NCI-H82 (cell line): ENCODE results near the gene GOSR2.
A peak's percentile ranks its signal among the peaks of the same experiment; 100 is the strongest.
"Not testable (repeated sequence)": the region's sequence is repeated elsewhere in the genome, so short reads cannot be mapped to it uniquely, and the experiment has no call there.

Experiments used
- DNase-seq: peaks from one replicate; lab custom pipeline; 2025; lab: John Stamatoyannopoulos, UW

GOSR2 gene

DNA sequence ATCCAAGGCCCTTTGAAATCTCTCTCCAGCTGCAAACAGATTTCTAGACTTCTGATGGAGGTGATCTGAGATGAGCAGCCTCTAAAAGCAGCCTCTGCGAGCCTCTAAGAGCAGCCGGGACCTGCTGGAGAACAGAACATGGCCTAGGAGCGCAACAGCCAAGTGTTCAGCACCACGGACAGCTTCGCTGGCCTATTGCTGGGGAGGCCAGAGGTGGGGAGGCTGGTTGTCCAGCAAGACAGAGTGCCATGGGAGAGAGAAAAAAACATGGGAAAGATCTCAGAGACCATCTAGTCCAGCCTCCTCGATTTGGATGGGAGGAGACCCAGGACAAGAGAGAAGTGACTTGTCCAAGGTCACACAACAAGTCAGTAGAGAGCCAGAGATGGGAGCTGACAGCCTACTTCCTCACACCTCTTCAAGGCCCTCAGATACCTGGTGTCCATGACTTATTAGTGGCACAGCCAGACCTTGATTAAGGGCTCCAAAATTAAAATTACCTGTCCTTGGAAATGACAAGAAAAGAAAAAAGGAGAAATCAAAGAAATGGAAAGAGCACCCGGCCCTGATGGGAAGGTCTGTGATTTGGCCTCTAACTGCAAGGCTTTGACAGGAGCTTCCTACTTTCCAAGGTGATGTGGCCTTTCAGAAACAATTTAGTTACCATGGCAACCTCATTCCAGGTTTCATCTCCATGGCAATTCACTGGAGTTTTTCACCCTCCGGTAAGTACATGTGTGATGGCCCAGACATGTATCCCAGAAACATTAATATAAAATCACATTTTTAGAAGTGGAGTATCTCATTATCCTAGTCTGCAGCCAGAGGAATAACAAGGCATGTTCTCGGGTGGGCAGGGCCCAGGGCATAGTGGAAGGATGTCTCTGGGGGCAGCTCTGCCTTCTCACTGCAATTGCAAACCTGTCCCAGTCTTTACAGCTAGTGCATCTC lies 41.6 kb downstream of the GOSR2 start:
- no peak for DNase-seq

DNA sequence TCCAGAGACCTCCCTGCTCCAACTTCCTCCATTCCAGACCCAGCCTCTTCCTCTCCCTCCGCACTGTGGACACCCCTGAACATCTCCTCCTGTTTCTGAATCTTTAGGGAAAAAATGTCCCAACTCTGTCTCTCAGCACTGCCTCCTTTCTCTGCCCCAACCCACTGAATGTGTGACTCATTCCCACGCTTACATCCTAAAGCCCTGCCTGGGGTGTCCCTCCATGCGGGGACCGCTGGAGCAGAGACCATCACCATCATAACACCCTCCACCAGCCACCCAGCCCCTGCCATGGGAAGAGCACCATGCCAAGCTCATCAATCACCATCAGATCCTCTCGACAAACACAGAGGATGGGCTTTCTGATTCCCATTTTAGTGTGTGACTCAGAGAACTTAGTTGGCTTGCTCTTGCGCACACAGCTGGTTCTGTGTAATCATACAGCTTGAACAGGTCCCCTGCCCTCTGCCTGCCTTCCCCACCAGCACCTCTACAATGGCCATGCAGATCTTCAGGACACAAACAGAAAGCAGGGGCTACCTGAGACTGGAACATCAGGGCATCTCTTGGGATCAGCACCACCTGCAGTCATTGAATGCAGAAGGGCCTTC lies 45.4 kb downstream of the GOSR2 start:
- DNase-seq, result no peak

DNA sequence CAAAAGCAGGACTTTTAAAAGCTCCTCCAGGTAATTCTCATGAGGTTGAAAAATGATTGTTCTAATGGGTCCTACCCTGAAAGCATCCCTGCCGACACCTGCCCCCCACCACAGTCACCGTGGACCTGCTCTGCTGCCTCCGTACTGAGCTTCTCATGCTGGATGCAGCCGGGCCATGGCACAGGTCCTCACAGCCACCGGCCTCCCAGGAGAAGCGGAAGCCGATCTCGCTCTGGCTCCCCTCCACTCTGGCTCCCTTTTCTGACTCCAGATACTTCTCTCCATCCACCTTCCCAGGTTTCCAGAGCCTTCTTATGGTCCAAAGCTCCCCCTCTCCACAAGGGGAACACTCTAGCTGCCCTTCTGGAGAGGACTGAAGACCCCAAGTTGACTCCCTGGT lies 45.9 kb downstream of the GOSR2 start:
- no peak for DNase-seq

DNA sequence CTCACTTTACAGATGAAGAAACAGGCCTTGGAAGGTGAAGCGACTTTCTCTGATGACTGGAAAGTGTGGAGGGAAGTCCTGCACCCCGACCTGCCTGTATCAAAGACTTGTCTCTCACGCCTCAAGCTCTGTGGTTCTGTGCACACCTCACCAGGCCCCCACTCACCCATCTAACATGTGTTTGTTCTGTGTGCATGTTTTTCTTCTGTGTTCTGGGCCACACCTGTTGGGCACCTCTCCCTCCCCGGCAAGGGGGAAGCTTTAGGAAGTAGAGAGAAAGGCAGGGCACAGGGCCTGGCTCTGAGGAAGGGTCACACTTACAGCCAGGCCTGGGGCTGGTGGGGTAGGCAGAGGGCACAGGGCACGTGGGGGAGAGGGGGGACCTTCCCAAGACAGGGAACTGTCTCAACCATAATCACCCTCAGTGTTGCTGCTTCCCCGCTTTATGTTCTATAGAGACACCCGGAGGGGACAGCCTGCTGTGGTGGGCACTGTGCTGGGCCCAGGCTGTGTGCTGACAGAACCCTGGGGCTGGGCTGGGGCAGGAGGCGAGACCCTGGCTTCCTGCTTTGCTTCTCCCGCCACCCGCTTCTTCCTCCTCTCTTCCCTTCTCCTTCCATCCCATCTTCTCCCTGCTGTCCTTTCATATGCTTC lies 48.8 kb downstream of the GOSR2 start:
- DNase-seq, result no peak

DNA sequence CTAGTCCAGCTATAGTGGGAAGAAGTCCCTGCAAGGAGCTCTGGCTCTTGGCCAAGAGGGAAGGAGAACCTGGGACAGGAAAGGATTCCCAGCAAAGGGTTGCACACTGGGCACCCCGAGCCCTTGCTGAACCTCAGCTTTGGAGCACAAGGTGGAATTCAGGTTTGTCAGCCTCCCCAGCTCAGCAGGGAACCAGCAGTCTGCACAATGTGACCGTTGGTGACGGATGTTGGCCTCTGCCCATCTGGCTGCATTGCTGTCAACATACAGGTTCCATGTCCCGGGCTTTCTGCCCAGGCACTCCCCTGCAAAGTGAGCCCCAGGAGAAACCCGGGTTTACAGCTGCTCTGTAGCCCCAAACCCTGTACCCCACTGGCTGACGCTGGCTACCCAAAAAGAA lies 49.4 kb downstream of the GOSR2 start:
- no peak for DNase-seq

DNA sequence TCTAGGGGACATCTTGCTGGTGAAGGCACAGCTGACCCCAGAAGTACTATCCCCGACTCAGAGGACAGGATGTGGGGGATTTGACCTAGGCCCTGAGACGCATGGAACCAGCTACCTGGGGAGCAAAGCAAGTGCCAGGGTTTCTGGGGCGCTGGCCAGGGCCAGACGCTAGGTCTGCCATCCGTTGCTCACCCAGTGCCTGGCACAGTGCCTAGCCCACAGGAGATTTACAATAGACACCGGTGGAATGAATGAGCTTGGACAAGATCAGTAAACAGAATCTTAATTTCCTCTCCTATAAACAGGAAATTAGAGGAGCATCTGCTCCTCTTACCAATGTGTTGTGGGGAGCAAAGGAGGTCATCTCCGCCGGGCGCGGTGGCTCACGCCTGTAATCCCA lies 51.1 kb downstream of the GOSR2 start:
- DNase-seq, result no peak

DNA sequence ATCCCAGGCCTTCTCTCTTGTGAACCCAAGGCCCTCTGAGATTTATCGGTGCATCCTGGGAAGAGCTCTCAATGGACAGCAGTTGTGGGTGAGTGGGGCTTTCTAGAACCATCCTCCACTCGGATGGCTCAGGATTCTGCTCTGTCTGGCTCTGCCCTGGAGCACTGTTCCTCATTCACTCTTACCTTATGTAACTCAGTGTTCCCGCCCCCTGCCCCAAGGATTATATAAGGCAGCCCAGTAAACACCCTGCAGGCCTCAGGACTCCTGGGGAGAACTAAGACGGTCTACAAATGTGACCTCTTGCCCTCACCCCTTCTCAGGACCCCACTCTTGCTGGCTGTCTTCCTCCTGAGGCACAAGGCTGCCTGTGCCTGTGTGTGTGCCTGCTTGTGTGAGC lies 52.3 kb downstream of the GOSR2 start:
- no peak for DNase-seq

DNA sequence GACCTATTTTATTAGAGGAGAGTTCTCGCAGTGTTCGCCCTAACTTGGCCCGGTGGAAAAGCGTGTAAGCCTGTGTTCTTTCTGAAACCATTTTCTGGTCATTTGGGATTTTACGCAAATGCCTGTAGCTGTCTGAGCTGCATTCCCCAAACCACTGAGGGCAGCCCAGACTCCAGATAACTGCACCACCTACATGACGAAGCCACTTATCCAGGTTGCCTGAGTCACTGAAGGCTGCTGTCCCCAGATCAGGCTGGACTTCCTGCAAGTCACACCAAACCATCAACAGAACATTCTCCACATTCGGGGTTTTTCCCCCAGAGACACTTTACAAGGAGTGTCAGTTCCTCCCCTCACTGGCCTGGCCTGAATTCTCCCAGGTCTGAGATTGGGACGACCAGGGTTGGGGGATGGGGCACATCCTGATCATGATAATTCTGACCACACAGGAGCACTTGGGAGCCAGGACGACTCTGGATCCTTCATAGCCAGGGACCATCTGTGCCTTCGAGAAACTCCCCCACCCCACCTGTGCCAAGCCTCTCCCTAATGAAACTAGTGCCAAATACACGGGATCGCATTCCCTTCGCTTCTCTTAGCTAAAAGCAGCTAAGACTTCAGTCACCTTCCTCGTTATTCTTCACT lies 53.8 kb downstream of the GOSR2 start:
- peak; percentile 39 for DNase-seq

DNA sequence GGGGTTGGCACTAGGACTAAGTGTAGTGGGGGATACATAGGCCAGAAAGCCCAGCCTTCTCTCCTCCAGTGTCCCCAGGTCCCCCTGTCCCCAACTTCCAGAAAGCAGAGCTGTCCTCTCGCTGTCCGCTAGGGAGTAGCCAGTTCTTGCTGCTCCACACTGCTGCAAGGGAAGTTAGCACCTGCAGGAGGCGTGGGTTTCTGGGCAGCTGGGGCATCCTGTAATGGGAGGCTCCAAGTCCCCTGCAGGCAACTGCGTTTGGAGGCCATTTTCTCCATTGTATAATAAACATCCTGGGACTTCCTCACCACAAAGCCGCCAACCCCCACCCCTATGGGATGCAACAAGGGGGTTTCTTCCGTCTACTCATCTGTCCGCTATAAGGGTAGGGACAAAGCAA lies 54.4 kb downstream of the GOSR2 start:
- peak; percentile 83 for DNase-seq

DNA sequence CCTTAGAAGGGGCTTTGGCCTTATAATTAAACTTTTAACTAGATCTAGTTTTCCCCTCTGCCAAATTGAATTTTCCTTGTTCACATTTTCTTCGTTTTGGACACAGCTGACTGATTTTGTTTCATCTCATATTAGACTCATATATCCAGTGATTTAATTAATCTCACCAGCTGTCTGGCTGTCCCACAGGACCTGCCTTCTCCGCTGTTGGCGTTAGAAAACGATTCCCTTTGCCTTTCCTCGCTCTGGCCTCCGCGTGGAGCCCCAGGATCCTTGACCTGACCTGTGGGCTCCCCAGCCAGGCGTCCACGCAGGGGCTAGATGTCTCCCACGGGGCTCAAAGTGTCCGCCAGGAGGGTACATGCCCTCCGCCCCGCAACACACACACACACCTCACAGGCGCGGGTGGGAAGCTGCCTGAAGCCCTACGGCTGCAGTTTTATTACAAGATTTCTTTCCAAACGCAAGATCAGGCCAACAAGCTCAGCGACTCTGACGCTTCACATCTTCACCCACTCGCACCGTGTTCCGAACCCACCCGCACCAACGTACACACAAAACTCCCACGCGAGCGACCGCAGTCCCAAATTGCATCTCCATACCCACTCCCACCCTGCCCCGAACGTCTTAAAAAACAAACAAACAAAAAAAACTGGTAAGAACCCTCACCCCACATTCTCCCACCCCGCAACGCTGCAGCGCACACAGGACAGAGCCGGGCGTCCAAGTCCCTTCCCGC lies 55.0 kb downstream of the GOSR2 start:
- peak; percentile 62 for DNase-seq

DNA sequence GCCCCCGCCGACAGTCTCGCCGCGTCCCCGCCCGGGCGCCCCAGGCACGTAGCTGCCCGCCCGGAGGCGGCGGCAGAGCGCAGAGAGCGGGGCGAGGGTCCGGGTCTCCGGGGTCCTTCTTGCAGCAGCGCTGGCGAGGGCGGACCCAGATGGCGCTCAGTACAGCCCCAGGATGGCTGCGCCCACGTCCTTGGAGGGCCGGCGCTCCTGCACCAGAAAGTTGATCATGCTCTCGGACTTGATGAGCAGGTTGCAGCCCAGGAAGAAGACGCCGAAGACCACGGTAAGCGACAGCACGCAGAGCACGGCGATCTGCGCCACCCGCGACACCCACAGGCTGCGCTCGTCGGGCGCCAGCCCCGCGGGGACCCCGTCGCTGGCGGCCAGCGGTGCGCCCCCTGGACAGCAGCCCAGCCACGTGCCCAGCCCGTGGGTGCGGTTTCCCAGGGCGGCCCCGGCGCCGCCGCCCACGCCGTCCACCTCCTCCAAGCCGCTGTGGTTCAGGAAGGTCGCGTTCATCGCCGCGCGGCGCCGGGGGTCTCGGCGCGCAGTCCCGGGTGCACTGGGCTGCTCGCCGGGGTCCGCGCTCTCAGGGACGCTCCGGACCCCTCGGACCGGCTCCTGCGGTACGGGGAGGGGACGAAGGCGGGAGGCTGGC lies 55.7 kb downstream of the GOSR2 start:
- DNase-seq, result peak; percentile 35

DNA sequence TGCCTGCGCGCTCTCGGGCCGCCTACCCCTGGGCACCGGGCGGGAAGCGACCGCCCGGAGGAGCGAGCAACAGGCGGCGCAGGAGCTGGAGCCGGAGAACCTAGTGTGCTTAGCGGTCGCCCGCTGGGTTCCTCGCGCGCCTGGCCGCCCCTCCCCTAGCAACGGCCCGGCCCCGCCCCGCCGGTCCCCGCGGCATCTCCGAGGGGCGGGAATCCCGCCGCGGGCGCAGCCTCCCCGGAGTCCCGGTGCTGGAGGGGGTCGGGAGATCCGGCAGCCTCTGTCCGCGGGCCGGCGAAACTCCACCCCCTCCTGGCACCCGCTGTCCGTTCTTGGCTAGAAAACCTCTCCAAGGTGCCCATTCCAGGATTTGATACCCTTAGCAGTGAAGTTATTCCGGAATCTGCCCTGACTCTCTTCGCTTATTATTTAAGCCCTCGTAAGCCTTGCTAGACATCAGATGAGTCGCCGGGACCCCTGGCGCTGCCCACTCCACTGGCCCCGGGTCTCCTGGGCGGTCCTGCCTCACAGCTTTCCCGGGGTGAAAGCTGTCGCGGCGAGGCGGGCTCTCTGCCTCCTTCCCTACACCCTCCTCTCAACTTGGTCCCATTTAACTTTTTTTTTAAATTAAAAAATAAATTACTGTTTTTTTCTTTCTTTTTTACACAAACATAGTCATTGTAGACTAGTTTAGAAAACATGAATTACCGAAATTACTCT lies 56.3 kb downstream of the GOSR2 start, which contains the start of gene RPRML:
TSS of gene RPRML (minus strand) at position 107 of the 717 bp plus-strand sequence. CDS start 246 bp downstream, outside the sequence.
- peak; percentile 81 for DNase-seq

DNA sequence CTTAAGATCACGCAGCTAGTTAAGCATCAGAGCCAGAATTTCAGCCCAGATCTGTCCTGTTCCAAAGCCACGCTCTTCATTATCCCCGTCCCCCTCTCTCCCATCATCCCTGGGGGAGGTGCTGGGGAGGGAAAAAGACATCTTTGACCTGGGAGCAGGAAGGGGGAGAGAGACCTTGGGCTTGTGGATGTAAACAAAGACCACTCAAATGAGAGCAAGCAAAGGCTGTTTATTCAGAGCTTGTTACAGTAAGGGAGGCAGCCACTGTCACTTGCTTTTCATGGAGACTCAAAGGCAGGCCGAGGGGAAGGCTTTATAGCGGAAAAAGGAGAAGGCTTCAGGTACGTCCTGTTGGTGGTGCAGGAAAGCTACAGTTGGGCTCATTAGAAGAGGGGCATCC lies 59.6 kb downstream of the GOSR2 start:
- DNase-seq, result peak; percentile 16

DNA sequence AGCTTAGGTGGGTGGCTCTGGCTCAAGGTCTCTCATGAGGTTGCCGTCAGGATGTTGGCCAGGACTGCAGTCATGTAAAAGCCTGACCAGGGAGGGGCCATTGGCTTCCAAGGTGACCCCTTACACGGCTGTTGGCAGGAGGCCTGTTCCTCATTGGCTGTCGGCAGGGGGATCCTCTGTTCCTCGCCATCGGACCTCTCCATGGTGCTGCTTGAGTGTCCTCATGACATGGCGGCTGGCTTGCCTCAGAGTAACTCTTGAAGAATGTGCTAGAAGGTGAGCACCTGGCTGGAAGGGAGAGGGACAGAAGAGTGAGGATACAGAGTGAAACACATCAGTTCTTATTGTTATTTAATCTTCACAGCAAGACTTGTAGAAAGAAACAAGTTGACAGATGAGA lies 60.8 kb downstream of the GOSR2 start:
- DNase-seq, result no peak

DNA sequence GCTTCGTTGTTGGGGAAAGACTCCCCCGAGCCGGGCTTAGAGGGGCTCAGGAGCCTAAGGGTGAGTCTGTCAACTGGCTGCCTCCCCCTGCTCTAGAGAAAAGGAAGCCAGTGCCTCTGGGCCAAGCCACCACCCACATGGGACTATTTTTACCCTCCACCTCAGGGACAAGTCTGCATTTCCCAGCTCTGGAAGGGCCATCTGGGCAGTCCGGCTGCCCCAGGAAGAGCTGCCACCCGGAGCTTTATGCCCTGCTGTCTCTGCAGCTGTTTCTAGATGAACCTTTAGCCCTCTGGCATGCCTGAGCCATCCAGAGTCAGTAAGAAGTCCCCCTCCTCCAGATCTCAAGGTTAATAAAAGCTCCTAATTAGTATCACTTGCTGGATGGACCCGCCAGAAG lies 61.4 kb downstream of the GOSR2 start:
- DNase-seq, result peak; percentile 67

DNA sequence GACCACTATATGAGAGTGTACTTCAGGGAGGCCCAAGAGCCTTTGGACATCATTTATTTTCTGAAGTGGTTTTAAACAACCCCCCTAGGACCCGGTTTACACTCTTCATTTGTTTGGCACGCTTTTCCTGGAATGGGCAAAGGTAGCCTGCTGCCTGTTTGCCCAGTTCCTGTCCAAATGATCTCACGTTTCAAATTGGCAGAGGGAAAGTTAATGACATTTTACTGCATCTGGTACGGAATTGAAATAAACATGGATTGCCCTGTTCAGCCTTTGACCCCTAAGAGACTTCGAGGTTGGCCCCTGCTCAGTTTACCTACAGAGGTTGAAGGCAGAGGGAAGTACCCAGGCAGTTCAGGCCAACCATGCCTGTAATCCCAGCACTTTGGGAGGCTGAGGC lies 61.9 kb downstream of the GOSR2 start:
- no peak for DNase-seq

DNA sequence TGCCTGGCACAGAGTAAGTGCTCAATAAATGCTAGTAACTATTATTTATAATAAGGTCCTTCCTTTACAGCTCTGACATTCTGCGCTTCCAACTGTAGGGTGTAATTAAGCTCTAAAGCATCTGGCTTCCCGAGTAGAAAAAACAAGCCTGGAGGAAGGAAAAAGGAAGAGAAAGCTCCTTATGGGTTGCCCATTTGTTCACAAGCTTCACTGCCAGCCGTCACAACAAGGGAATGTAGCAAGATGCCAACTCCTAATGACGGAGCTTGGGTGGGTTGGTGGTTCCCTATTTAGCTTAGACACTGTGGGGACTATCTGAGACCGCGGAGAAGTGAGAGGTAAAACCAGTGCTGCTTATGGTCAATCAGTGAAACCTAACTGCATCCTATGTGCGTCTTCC lies 63.4 kb downstream of the GOSR2 start:
- DNase-seq, result no peak

DNA sequence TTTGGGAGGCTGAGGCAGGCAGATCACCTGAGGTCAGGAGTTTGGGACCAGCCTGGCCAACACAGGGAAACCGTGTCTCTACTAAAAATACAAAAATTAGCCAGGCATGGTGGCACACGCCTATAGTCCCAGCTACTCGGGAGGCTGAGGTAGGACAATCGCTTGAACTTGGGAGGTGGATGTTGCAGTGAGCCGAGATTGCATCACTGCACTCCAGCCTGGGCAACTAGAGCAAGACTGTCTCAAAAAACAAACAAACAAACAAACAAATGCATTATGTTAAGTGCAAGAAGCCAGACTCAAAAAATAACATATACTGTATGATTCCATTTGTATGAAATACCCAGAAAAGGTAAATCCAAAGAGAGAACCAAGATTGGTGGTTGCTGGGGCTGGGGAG lies 65.0 kb downstream of the GOSR2 start:
- not testable (repeated sequence) for DNase-seq

DNA sequence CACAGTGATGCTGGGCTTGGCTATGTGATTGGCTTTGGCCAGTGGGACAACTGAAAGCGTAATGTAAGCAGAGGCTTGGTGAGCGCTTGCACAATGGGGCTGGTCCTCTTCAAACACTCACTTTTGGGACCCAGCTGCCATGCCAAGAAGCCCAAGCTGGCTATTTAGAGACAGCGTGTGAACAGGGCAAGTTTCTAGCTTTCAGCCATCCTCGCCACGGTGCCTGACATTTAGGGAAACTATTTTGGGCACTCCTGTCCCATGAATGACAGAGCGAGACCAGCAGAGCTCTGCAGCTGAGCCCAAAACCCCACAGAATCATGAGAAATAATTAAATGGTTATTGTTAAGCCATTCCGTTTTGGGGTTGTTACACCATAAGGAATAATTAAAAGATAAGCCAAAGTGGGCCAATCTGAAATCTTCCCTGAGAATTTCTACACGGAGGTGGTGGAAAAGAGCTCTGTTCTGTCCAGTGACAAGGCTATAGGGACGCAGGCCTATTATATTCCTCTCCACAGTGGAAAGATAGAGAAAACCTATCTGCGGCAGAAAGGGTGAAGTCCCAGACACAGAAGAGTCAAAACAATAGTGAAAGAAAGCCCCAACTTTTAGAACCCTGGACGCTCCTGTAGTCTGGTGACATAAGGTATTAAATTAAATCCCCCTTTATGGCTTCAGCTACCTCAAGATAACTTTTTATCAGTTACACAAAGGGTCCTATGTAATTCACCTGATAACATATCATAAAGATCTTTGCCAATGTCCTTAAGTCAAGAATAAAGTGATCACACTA lies 66.9 kb downstream of the GOSR2 start:
- DNase-seq, result no peak

DNA sequence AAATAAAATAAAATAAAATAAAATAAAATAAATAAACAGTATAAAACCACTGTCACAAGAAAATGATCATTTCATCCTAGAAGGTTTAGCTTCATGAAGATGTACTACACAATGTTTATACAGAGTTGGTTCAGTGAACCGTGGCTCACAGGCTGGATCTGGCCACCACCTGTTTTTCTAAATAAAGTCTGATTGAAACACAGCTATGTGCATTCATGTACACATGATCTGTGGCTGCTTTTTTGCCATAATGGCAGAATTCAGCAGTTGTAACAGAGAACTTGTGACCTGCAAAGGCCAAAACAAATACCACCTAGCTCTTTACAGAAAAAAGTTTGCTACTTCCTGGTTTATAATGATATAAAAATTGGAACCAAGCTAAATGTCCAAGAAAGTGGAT lies 68.7 kb downstream of the GOSR2 start:
- no peak for DNase-seq
